ENCODE data around the gene HOXC11.
A peak's percentile ranks its signal among the peaks of the same experiment; 100 is the strongest.

HOXC11 gene

GRCh38 chr12:53969588-53970259 is 3.2 kb upstream of the HOXC11 start:
- peaks cover 0 to 35% of the 10 kb centered on the region in 2 donors for H3K4me1 ChIP-seq (ENCODE audit: control insufficient read depth in 1 of 2, insufficient read depth in 2 of 2, low read length in 2 of 2)
- peaks cover 97% of the 10 kb centered on the region for H3K27me3 ChIP-seq (ENCODE audit: low read depth, low read length)

GRCh38 chr12:53970451-53970850 is 2.5 kb upstream of the HOXC11 start:
- H3K27me3 ChIP-seq (ENCODE audit: low read depth, low read length) = peaks cover 96% of the 10 kb centered on the region
- no peaks in the 10 kb centered on the region for H3K9me3 ChIP-seq (ENCODE audit: control insufficient read depth in 1 of 2, low read length in 2 of 2)
- no peaks in the 10 kb centered on the region for H3K36me3 ChIP-seq (ENCODE audit: control insufficient read depth in 1 of 2, insufficient read depth in 2 of 2, low read length in 2 of 2)
- H3K4me1 ChIP-seq (ENCODE audit: control insufficient read depth in 1 of 2, insufficient read depth in 2 of 2, low read length in 2 of 2) = peaks cover 0 to 39% of the 10 kb centered on the region in 2 donors
- H3K4me3 ChIP-seq (ENCODE audit: low read depth in 1 of 2, low read length in 2 of 2) = no peak overlapping the region
- no peak overlapping the region for H3K27ac ChIP-seq (ENCODE audit: low read length)

More at GRCh38 chr12:53969588-53970259, 3.2 kb upstream of the HOXC11 start:
- H3K36me3 ChIP-seq (ENCODE audit: control insufficient read depth in 1 of 2, insufficient read depth in 2 of 2, low read length in 2 of 2) = no peaks in the 10 kb centered on the region
- no peak overlapping the region for H3K4me3 ChIP-seq (ENCODE audit: low read depth in 1 of 2, low read length in 2 of 2)
- H3K27ac ChIP-seq (ENCODE audit: low read length) = no peak overlapping the region
- H3K9me3 ChIP-seq (ENCODE audit: control insufficient read depth in 1 of 2, low read length in 2 of 2) = no peaks in the 10 kb centered on the region

GRCh38 chr12:53971129-53971528 is 1.8 kb upstream of the HOXC11 start:
- Histone ChIP-seq H3K36me3 (ENCODE audit: control insufficient read depth in 1 of 2, insufficient read depth in 2 of 2, low read length in 2 of 2) (no peaks in the 10 kb centered on the region), H3K4me1 (ENCODE audit: control insufficient read depth in 1 of 2, insufficient read depth in 2 of 2, low read length in 2 of 2) (peaks cover 0 to 34% of the 10 kb centered on the region in 2 donors), H3K27me3 (ENCODE audit: low read depth, low read length) (peaks cover 96% of the 10 kb centered on the region), H3K9me3 (ENCODE audit: control insufficient read depth in 1 of 2, low read length in 2 of 2) (no peaks in the 10 kb centered on the region), H3K4me3 (ENCODE audit: low read depth in 1 of 2, low read length in 2 of 2) (no peak overlapping the region), H3K27ac (ENCODE audit: low read length) (no peak overlapping the region)

DNA sequence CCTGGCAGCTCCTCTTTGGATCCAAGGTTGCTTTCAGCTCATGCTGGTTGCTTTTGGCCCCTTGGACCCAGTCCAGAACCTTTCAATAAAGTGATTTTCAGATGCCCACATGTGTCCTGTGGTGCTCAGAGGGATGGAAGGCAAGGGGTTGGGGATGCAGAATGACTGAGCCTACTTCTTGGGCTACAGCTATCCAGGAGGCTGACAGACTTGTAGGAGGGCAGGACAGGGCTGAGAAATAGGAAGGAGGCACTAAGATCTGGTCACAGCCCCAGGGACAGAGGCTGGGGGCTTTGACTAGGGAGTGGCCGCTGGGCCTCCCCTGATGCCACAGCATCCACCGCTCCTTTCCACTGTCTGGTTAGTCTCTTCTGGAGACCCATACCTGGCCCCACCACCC is 1.2 kb upstream of the HOXC11 start:
- H3K4me3 ChIP-seq (ENCODE audit: low read depth in 1 of 2, low read length in 2 of 2) = no peak overlapping the region
- H3K9me3 ChIP-seq (ENCODE audit: control insufficient read depth in 1 of 2, low read length in 2 of 2) = no peaks in the 10 kb centered on the region
- peaks cover 96% of the 10 kb centered on the region for H3K27me3 ChIP-seq (ENCODE audit: low read depth, low read length)
- peaks cover 0 to 29% of the 10 kb centered on the region in 2 donors for H3K4me1 ChIP-seq (ENCODE audit: control insufficient read depth in 1 of 2, insufficient read depth in 2 of 2, low read length in 2 of 2)
- no peak overlapping the region for H3K27ac ChIP-seq (ENCODE audit: low read length)
- H3K36me3 ChIP-seq (ENCODE audit: control insufficient read depth in 1 of 2, insufficient read depth in 2 of 2, low read length in 2 of 2) = no peaks in the 10 kb centered on the region

- Histone ChIP-seq H3K4me1 (ENCODE audit: control insufficient read depth in 1 of 2, insufficient read depth in 2 of 2, low read length in 2 of 2) (peaks cover 0 to 27% of the 10 kb centered on the region in 2 donors), H3K36me3 (ENCODE audit: control insufficient read depth in 1 of 2, insufficient read depth in 2 of 2, low read length in 2 of 2) (no peaks in the 10 kb centered on the region), H3K4me3 (ENCODE audit: low read depth in 1 of 2, low read length in 2 of 2) (no peak overlapping the region), H3K27me3 (ENCODE audit: low read depth, low read length) (peaks cover 96% of the 10 kb centered on the region), H3K27ac (ENCODE audit: low read length) (no peak overlapping the region), H3K9me3 (ENCODE audit: control insufficient read depth in 1 of 2, low read length in 2 of 2) (no peaks in the 10 kb centered on the region)
Measured at GRCh38 chr12:53972152-53972702, 699 bp upstream of the HOXC11 start.

GRCh38 chr12:53973236-53974042 is 513 bp downstream of the HOXC11 start:
- H3K27me3 ChIP-seq (ENCODE audit: low read depth, low read length) = peaks cover 93% of the 10 kb centered on the region
- peaks cover 0 to 27% of the 10 kb centered on the region in 2 donors for H3K4me1 ChIP-seq (ENCODE audit: control insufficient read depth in 1 of 2, insufficient read depth in 2 of 2, low read length in 2 of 2)
- H3K4me3 ChIP-seq (ENCODE audit: low read depth in 1 of 2, low read length in 2 of 2) = no peak overlapping the region
- no peak overlapping the region for H3K27ac ChIP-seq (ENCODE audit: low read length)
- H3K9me3 ChIP-seq (ENCODE audit: control insufficient read depth in 1 of 2, low read length in 2 of 2) = no peaks in the 10 kb centered on the region
- H3K36me3 ChIP-seq (ENCODE audit: control insufficient read depth in 1 of 2, insufficient read depth in 2 of 2, low read length in 2 of 2) = no peaks in the 10 kb centered on the region

DNA sequence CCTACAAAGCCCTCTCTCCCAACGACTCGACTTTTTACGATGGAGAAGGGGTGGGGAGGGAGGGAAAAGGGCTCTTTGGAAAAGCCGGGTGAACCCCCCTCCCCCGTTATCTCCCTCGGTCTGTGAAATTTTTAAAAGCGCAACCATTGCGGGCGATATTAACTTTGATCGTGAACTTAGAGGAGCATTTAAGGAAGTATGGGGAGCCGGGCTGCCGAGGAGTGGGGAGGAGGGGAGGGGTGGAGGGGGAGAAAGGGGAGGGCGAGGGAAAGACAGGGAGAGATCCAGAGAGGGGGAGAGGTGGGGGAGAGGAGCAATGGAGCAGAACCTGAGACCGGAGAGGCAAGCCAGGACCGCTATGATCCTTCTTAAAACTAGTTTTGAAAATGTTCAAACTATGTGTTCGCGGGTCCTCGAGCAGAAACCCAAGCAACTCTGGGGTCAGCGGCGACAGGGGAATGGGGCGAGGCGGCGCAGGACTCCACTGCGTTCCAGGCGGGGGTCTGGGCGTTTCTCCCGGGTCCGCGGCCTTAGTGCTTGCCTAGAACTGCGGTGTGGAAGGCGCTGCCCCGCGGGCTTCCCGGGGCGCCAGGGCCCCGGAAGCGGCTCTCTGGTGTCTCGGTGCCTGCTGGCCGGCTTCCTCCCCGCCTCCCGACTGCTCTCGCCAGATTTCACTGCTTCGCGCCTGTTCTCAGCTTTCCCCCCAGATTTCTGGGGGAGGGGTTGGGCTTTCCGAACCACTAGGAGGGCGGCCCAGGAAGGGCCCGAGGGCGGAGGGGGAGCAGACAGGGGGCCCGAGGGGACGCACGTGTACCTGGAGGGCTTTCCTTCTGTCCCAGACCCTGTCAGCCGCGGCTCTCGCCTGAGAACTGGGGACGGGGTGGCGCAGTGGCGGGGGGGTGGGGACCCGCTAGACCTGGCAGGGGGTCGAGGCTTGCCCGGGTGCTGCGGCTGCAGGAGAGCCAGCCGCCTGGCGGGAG is 1.4 kb downstream of the HOXC11 start, which contains the start of gene HOTAIR:
HOTAIR (minus strand) TSS at position 871 of the 980 bp plus-strand sequence.
- Histone ChIP-seq H3K27me3 (ENCODE audit: low read depth, low read length) (peaks cover 92% of the 10 kb centered on the region), H3K9me3 (ENCODE audit: control insufficient read depth in 1 of 2, low read length in 2 of 2) (no peaks in the 10 kb centered on the region), H3K4me1 (ENCODE audit: control insufficient read depth in 1 of 2, insufficient read depth in 2 of 2, low read length in 2 of 2) (peaks cover 0 to 27% of the 10 kb centered on the region in 2 donors), H3K4me3 (ENCODE audit: low read depth in 1 of 2, low read length in 2 of 2) (peak within 1 kb of the TSS in 1 of 2 donors; percentile 32), H3K36me3 (ENCODE audit: control insufficient read depth in 1 of 2, insufficient read depth in 2 of 2, low read length in 2 of 2) (no peaks in the 10 kb centered on the region), H3K27ac (ENCODE audit: low read length) (no peak within 1 kb of the TSS)

DNA sequence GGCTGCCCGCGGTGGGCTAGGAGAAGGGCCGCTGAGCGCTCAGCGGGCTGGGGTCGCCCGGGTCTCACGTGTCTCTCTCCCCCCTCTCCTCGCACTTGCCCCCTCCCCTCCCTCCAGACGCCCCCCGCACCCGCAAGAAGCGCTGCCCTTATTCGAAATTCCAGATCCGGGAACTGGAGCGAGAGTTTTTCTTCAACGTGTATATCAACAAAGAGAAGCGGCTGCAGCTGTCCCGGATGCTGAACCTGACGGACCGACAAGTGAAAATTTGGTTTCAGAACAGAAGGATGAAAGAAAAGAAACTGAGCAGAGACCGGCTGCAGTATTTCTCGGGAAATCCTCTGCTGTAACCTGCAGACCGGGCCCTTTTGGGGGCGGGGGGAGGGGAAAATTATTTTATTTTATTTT is 2.1 kb downstream of the HOXC11 start:
- H3K27me3 ChIP-seq (ENCODE audit: low read depth, low read length) = peaks cover 92% of the 10 kb centered on the region
- H3K9me3 ChIP-seq (ENCODE audit: control insufficient read depth in 1 of 2, low read length in 2 of 2) = no peaks in the 10 kb centered on the region
- no peaks in the 10 kb centered on the region for H3K36me3 ChIP-seq (ENCODE audit: control insufficient read depth in 1 of 2, insufficient read depth in 2 of 2, low read length in 2 of 2)
- H3K4me1 ChIP-seq (ENCODE audit: control insufficient read depth in 1 of 2, insufficient read depth in 2 of 2, low read length in 2 of 2) = peaks cover 0 to 27% of the 10 kb centered on the region in 2 donors
- H3K4me3 ChIP-seq (ENCODE audit: low read depth in 1 of 2, low read length in 2 of 2) = peak overlapping the region in 1 of 2 donors; percentile 32
- no peak overlapping the region for H3K27ac ChIP-seq (ENCODE audit: low read length)

DNA sequence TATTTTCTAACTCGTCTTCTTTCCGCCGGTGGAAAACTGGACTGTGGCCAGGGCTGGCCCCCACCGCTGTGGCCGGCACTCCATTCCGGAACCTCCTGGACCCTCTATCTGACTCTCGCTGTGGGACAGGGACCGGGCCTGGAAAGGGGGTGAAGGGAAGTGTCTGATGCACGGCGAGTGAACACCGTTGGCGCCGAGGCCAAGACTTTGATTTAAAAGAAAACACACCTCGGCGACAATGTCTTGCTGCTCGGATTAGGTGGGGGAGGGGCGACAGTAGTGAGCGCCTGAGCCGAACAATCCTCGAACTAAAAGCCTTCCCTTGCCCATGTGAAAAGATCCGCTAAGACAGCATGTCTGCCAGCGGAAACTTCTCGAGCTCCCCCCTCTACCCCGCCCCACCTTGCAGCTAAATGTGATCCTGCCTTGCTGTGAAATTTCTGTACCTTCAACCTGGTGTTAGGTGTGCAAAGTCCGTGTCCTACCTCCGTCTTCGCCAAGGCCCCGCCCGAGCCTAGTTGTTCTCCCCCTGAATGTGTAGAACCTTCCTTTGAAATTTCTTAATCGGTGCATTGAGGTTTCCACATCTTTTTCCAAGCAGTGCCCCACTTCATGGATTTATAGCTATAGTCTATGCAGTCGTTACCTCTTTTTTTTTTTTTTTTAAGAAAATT is 2.7 kb downstream of the HOXC11 start:
- Histone ChIP-seq H3K4me3 (ENCODE audit: low read depth in 1 of 2, low read length in 2 of 2) (no peak overlapping the region), H3K27ac (ENCODE audit: low read length) (no peak overlapping the region), H3K27me3 (ENCODE audit: low read depth, low read length) (peaks cover 90% of the 10 kb centered on the region)

DNA sequence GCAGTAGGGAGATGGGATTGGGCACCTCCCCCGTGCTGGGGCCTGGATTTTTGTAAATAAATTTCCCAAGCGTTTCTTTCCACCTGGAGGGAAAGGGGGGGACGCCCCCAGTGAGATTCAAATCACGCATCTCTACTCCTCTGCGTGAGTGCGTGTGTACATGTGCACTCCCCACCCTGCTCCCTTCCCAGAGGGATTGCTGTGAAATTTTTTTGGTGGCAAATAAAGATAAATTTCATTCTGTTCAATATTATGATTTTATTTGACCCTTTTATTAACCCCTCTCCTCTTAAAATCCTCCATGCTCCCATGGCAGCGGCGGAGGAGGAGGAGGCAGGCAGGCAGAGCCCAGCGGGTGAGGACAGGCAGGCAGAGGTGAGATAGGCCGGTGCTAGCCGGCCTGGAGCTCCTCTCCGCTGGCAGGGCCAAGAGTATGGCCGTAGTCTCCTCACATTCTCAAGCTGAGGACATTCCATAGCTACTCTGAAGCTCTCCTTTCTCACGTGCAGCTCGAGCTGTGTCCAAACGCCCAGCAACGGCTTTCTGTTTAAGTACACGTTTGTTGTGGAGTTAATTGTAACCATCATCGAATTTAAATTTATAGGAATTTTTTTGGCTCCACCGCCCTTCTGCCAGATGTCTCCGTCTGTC is 3.4 kb downstream of the HOXC11 start:
- H3K4me1 ChIP-seq (ENCODE audit: control insufficient read depth in 1 of 2, insufficient read depth in 2 of 2, low read length in 2 of 2) = peaks cover 0 to 27% of the 10 kb centered on the region in 2 donors
- no peak overlapping the region for H3K27ac ChIP-seq (ENCODE audit: low read length)
- no peaks in the 10 kb centered on the region for H3K36me3 ChIP-seq (ENCODE audit: control insufficient read depth in 1 of 2, insufficient read depth in 2 of 2, low read length in 2 of 2)
- H3K27me3 ChIP-seq (ENCODE audit: low read depth, low read length) = peaks cover 90% of the 10 kb centered on the region
- H3K9me3 ChIP-seq (ENCODE audit: control insufficient read depth in 1 of 2, low read length in 2 of 2) = no peaks in the 10 kb centered on the region
- no peak overlapping the region for H3K4me3 ChIP-seq (ENCODE audit: low read depth in 1 of 2, low read length in 2 of 2)

More for the DNA sequence above, 2.7 kb downstream of the HOXC11 start:
- Histone ChIP-seq H3K4me1 (ENCODE audit: control insufficient read depth in 1 of 2, insufficient read depth in 2 of 2, low read length in 2 of 2) (peaks cover 0 to 27% of the 10 kb centered on the region in 2 donors), H3K36me3 (ENCODE audit: control insufficient read depth in 1 of 2, insufficient read depth in 2 of 2, low read length in 2 of 2) (no peaks in the 10 kb centered on the region), H3K9me3 (ENCODE audit: control insufficient read depth in 1 of 2, low read length in 2 of 2) (no peaks in the 10 kb centered on the region)
